ENCODE measurements around the gene CERCAM. TPM values are rescaled to one million over a fixed set of nuclear protein-coding genes. Genes with fewer than 3 reads are reported as not detected.

The CERCAM gene
- total and polyA plus RNA-seq, 2 of the 13 experiments (the other 11 are each of a cell fraction or from before 2014, with no cell fraction given): 9.0 to 17.1 TPM

GRCh38 chr9:128419061-128419925 lies 1.4 kb upstream of the CERCAM start (continued):
- TF ChIP-seq MTA1 (CRISPR knock-in tag; IDR thresholded peaks at IDR 0.05; ENCODE audit: borderline replicate concordance): peak; percentile 45; the same call in 1 of the 2 replicates
- TF ChIP-seq TAF1 (CRISPR knock-in tag; IDR thresholded peaks at IDR 0.05): no peak
- no peak for TF ChIP-seq SETDB1 (CRISPR knock-in tag; IDR thresholded peaks at IDR 0.05; ENCODE audit: borderline replicate concordance)
- no peak for TF ChIP-seq ZNF740 (CRISPR knock-in tag; IDR thresholded peaks at IDR 0.05)
- 0 out of 2 replicates have a peak, but pooled peaks have one; percentile 24 for TF ChIP-seq ERF (CRISPR knock-in tag; IDR thresholded peaks at IDR 0.05)
- no peak for TF ChIP-seq SRSF1 (optimal IDR thresholded peaks at IDR 0.05; ENCODE audit: low read depth, low read length)
- no peak for TF ChIP-seq ZBTB7B (CRISPR knock-in tag; IDR thresholded peaks at IDR 0.05)
- TF ChIP-seq TP53 (CRISPR knock-in tag; conservative IDR thresholded peaks at IDR 0.05): no peak
- no peak for TF ChIP-seq ZSCAN9 (CRISPR knock-in tag; IDR thresholded peaks at IDR 0.05; ENCODE audit: borderline replicate concordance)
- no peak for TF ChIP-seq ATAD3A (CRISPR knock-in tag; IDR thresholded peaks at IDR 0.05)
- TF ChIP-seq ZNF687 (CRISPR knock-in tag; IDR thresholded peaks at IDR 0.05): peak; percentile 71
- 0 out of 2 replicates have a peak, but pooled peaks have one; percentile 61 for TF ChIP-seq DNMT1 (CRISPR knock-in tag; IDR thresholded peaks at IDR 0.05)
- no peak for TF ChIP-seq KLF11 (CRISPR knock-in tag; IDR thresholded peaks at IDR 0.05)
- TF ChIP-seq ATF5 (CRISPR knock-in tag; IDR thresholded peaks at IDR 0.05; ENCODE audit: low read depth): 0 out of 2 replicates have a peak, but pooled peaks have one; percentile 15
- no peak for TF ChIP-seq STAT6 (CRISPR knock-in tag; IDR thresholded peaks at IDR 0.05; ENCODE audit: borderline replicate concordance)
- TF ChIP-seq HMGXB3 (CRISPR knock-in tag; IDR thresholded peaks at IDR 0.05; ENCODE audit: borderline replicate concordance): no peak

All from HepG2 (cell line).